Esophagus squamous epithelium (tissue), 5 donors: ENCODE data around the gene WDR82. TPM values are rescaled to one million over a fixed set of nuclear protein-coding genes. Genes with fewer than 3 reads are reported as not detected.
A peak's percentile ranks its signal among the peaks of the same experiment; 100 is the strongest.

ENCODE experiments used
- DNase-seq: peaks from one replicate; lab custom pipeline; 2025; lab: John Stamatoyannopoulos, UW
- H3K27ac ChIP-seq, 4 donors: fragments of 200-600 bp; sonication (generic); one replicate each; pipeline ENCODE4 v1.5.1; 2016 to 2019; ENCODE audit warnings: mild to moderate bottlenecking in 1 of 4
- H3K27me3 ChIP-seq, 4 donors: fragments of 200-600 bp; sonication (generic); 1 replicate in 3 of 4; 2 replicates in 1 of 4; pipeline versions ENCODE4 v1.5.1 to v1.6.0; 2017 to 2021; ENCODE audit warnings: antibody characterized with exemption in 1 of 4
- H3K36me3 ChIP-seq, 3 donors: fragments of 200-600 bp; sonication (generic); one replicate each; pipeline ENCODE4 v1.5.1; 2016 to 2019
- H3K4me1 ChIP-seq, 3 donors: fragments of 200-600 bp; sonication (generic); one replicate each; pipeline ENCODE4 v1.5.1; 2017 to 2019
- H3K4me3 ChIP-seq, 4 donors: fragments of 200-600 bp; sonication (generic); 1 replicate in 3 of 4; 2 replicates in 1 of 4; pipeline ENCODE4 v1.5.1; 2016 to 2019; ENCODE audit warnings: mild to moderate bottlenecking in 2 of 4, moderate library complexity in 1 of 4
- H3K9me3 ChIP-seq, 3 donors: fragments of 200-600 bp; sonication (generic); one replicate each; pipeline ENCODE4 v1.5.1; 2016 to 2019
- CTCF ChIP-seq, 6 experiments: fragments of 450-650 bp in 4 of 6; fragments of 200-600 bp in 2 of 6; sonication (generic) in 2 of 6; IDR thresholded peaks; one replicate each; pipeline ENCODE4 v1.5.1; 2016 to 2019; ENCODE audit warnings: antibody characterized with exemption in 6 of 6, mild to moderate bottlenecking in 4 of 6, moderate library complexity in 4 of 6
- POLR2A ChIP-seq, 4 donors: fragments of 450-650 bp; IDR thresholded peaks; one replicate each; pipeline ENCODE4 v1.6.1; 2017; ENCODE audit warnings: antibody characterized with exemption in 4 of 4, mild to moderate bottlenecking in 4 of 4, moderate library complexity in 3 of 4
- WGBS, 2 donors: methylation state at CpG; one replicate each; pipeline ENCODE4 v1.1.5; 2018; 5-methylcytosine and 5-hydroxymethylcytosine counted together
- intact Hi-C: fragments of 100-400 bp; cut with DNase I; formaldehyde crosslinking; loops from one replicate; pipeline ENCODE4 v1.15.0; 2022
- total RNA-seq, 4 donors: library from RNA; depleted of rRNA; stranded (reverse); fragments of >200 nt; gene quantifications; one replicate each; pipeline ENCODE4 v1.1.0, GENCODE V29; 2016
- donor health status: DM: yes; HTN: yes; CAD: no.

WDR82 gene
- total RNA-seq, 4 donors from 2014 or later = 42.7 to 58.7 (median 52.9) TPM

- peak overlapping the region; percentile 84 to 94 (median 93) for H3K4me3 ChIP-seq
- TF ChIP-seq CTCF (IDR thresholded peaks at IDR 0.05) (no peak), POLR2A (IDR thresholded peaks at IDR 0.05) (no peak)
- H3K9me3 ChIP-seq = no peaks in the 10 kb centered on the region
- H3K4me1 ChIP-seq = peaks cover 35 to 67% (median 35%) of the 10 kb centered on the region in 3 donors
- no peaks in the 10 kb centered on the region for H3K27me3 ChIP-seq
- WGBS, 2 donors = 5% methylated on average over 9 to 11 of the region's 11 CpGs
- H3K36me3 ChIP-seq = peaks cover 4 to 28% (median 6%) of the 10 kb centered on the region in 3 donors
- intact Hi-C loops = loop anchor here (5.0 kb wide), 1 partner anchor 34 kb away; no protein-coding TSS in a partner anchor
- peak overlapping the region; percentile 95 to 97 (median 96) for H3K27ac ChIP-seq
- no peak for DNase-seq
These were observed 40.2 kb downstream of the WDR82 start for GRCh38 chr3:52238193-52238760.

GRCh38 chr3:52237657-52238172, 40.7 kb downstream of the WDR82 start:
- Histone ChIP-seq H3K4me1 (peaks cover 35 to 73% (median 35%) of the 10 kb centered on the region in 3 donors), H3K27me3 (no peaks in the 10 kb centered on the region), H3K36me3 (peaks cover 4 to 33% (median 6%) of the 10 kb centered on the region in 3 donors), H3K27ac (peak overlapping the region; percentile 95 to 97 (median 96)), H3K4me3 (peak overlapping the region; percentile 84 to 94 (median 93)), H3K9me3 (no peaks in the 10 kb centered on the region)
- WGBS, 2 donors = 0% methylated on average over 2 of the region's 8 CpGs; no CpG with 5 or more reads in 1 of the 2 donors
- TF ChIP-seq POLR2A (IDR thresholded peaks at IDR 0.05) = no peak
- TF ChIP-seq CTCF (IDR thresholded peaks at IDR 0.05) = peak in 1 of 6 experiments; percentile 6
- no peak for DNase-seq
- intact Hi-C loops = loop anchor here (5.0 kb wide), 1 partner anchor 35 kb away; no protein-coding TSS in a partner anchor

DNA sequence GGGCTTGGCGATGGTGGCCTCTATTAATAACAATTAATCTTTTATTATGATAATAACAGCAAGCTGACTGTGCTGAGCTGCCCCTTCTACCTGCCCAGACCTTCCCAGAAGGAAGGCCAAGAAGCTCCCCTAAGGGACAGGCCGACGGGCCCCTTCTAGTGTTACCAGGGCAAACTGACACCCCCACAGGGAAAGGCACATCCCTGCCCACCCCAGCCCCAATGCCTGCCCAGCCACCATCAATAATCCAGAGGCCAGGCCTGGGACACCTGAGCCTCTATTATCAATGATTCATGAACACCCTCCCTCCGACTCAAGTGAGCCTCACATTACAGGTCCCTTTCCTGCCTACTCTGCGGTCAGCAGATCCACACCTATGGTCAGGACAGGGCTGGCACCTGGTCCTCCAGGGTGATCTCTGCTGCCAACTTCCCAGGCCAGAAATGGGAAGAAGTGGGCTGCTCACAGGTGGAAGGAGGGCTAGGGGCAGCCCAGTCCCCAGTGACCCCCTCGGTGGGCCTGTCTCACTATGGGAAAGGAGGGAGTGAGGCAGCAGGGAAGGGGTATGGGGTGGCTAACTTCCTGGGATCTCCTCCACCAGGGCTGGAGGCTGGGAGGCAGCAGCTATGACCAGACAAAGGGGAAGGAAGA, 41.3 kb downstream of the WDR82 start:
- peak overlapping the region in 3 of 4 donors; percentile 84 to 94 (median 93) for H3K4me3 ChIP-seq
- intact Hi-C loops = loop anchor here (5.0 kb wide), 1 partner anchor 35 kb away; no protein-coding TSS in a partner anchor

DNA sequence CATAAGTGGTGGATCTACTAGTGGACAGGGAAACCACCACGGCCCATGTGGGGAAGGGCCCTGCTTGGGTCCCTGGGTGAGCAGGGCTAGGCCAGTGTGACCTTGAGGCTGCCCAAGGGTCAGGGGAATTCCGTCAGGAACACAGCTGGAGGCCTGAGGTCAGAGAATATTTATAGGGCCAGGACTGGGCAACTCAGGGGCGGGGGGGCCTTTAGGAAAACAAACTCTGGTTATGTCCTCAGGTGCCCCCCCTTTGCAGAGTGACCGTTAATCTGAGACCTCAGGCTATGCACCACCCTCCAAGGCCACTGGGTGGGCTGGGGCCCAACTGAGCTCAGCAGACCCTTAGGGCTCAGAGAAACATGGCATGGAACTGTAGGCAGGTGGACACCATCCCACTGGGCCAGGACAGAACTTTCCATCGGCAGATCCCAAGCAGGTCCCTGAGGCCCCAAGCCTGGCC, 42.0 kb downstream of the WDR82 start:
- no peak for DNase-seq
- no peaks in the 10 kb centered on the region for H3K9me3 ChIP-seq
- WGBS, 2 donors = 69 to 83% methylated on average over 2 to 3 of the region's 5 CpGs
- H3K27ac ChIP-seq = peak overlapping the region; percentile 95 to 97 (median 96)
- intact Hi-C loops = loop anchor here (5.0 kb wide), 1 partner anchor 36 kb away; no protein-coding TSS in a partner anchor
- peaks cover 6 to 46% (median 8%) of the 10 kb centered on the region in 3 donors for H3K36me3 ChIP-seq
- H3K4me3 ChIP-seq = no peak overlapping the region
- TF ChIP-seq POLR2A (IDR thresholded peaks at IDR 0.05) = no peak
- TF ChIP-seq CTCF (IDR thresholded peaks at IDR 0.05) = peak in 1 of 6 experiments; percentile 12
- H3K27me3 ChIP-seq = no peaks in the 10 kb centered on the region
- H3K4me1 ChIP-seq = peaks cover 35 to 85% (median 35%) of the 10 kb centered on the region in 3 donors

More for the DNA sequence above, 41.3 kb downstream of the WDR82 start:
- 55 to 74% methylated on average over 3 to 5 of the region's 6 CpGs for WGBS, 2 donors
- Histone ChIP-seq H3K9me3 (no peaks in the 10 kb centered on the region), H3K4me1 (peaks cover 35 to 78% (median 35%) of the 10 kb centered on the region in 3 donors), H3K27ac (peak overlapping the region; percentile 95 to 97 (median 96)), H3K27me3 (no peaks in the 10 kb centered on the region), H3K36me3 (peaks cover 6 to 39% (median 8%) of the 10 kb centered on the region in 3 donors)
- no peak for DNase-seq
- TF ChIP-seq CTCF (IDR thresholded peaks at IDR 0.05) (no peak), POLR2A (IDR thresholded peaks at IDR 0.05) (no peak)
